Stomach (tissue), 4 donors: ENCODE data around the gene DIPK1C.

Experiments used
- CTCF ChIP-seq, 7 experiments: fragments of 450-650 bp in 4 of 7; fragments of 200-600 bp in 3 of 7; sonication (generic) in 3 of 7; IDR thresholded peaks; one replicate each; pipeline ENCODE4 v1.5.1; 2016 to 2019; ENCODE audit warnings: antibody characterized with exemption in 7 of 7, control low read depth in 2 of 7, mild to moderate bottlenecking in 1 of 7
- EP300 ChIP-seq: sonication (generic); formaldehyde crosslinking; IDR thresholded peaks from one replicate; pipeline ENCODE4 v1.6.1; 2017; ENCODE audit warnings: antibody characterized with exemption
- POLR2A ChIP-seq, 4 donors: fragments of 450-650 bp; IDR thresholded peaks; one replicate each; pipeline ENCODE4 v1.6.1; 2016; ENCODE audit warnings: antibody characterized with exemption in 4 of 4, control low read depth in 2 of 4, mild to moderate bottlenecking in 1 of 4, moderate library complexity in 1 of 4
- POLR2AphosphoS5 ChIP-seq, 3 donors: sonication (generic); formaldehyde crosslinking; IDR thresholded peaks; one replicate each; pipeline ENCODE4 v1.6.1; 2016; ENCODE audit warnings: antibody characterized with exemption in 3 of 3

- TF ChIP-seq EP300 (no peak), CTCF (IDR thresholded peaks at IDR 0.05) (no peak), POLR2AphosphoS5 (IDR thresholded peaks at IDR 0.05) (no peak), POLR2A (IDR thresholded peaks at IDR 0.05) (no peak)
Measured at GRCh38 chr18:74457725-74458421, 765 bp upstream of the DIPK1C start.
